BJ (cell line): ENCODE data around the gene DENND1A. TPM values are rescaled to one million over a fixed set of nuclear protein-coding genes. Genes with fewer than 3 reads are reported as not detected.

Experiments
- CTCF ChIA-PET: fragments of 350-600 bp; formaldehyde crosslinking; extraction: SDS; loops from one replicate; lab custom pipeline; 2021; ENCODE audit warnings: antibody characterized with exemption, inconsistent platforms; lab: Yijun Ruan, JAX
- POLR2A ChIA-PET: fragments of 300-600 bp; sonication (Branson Sonifier 250); formaldehyde crosslinking; extraction: SDS; loops from one replicate; lab custom pipeline; 2021; ENCODE audit warnings: antibody characterized with exemption; lab: Charles Lee
- DNase-seq: peaks from one replicate; pipeline ENCODE4 v3.0.0-alpha.2; 2011; ENCODE audit warnings: low read depth
- H3K27me3 ChIP-seq: 2 replicates; pipeline ENCODE4 v1.6.0; 2011; ENCODE audit warnings: low read length; ENCODE audit not compliant: control insufficient read depth, insufficient read depth
- H3K36me3 ChIP-seq: 2 replicates; pipeline ENCODE4 v1.5.1; 2011; ENCODE audit warnings: low read length; ENCODE audit not compliant: control insufficient read depth, insufficient read depth
- H3K4me3 ChIP-seq: 2 replicates; pipeline ENCODE4 v1.5.1; 2011; ENCODE audit warnings: low read depth, mild to moderate bottlenecking, control low read depth, low read length
- polyA plus RNA-seq: library from polyadenylated mRNA; depleted of rRNA; stranded (reverse); fragments of >200 nt; gene quantifications from 2 replicates; pipeline ENCODE4 v1.2.3, GENCODE V29; 2011
- TF ChIP-seq, protein P1 (sequence below): IDR thresholded peaks from 2 replicates; pipeline ENCODE4 v1.5.1; 2011; ENCODE audit warnings: low read depth, mild to moderate bottlenecking, control low read depth, inconsistent platforms, low read length, moderate library complexity; ENCODE audit not compliant: insufficient read depth

Gene DENND1A
- polyA plus RNA-seq, 1 experiment: 24.0 TPM

DNA sequence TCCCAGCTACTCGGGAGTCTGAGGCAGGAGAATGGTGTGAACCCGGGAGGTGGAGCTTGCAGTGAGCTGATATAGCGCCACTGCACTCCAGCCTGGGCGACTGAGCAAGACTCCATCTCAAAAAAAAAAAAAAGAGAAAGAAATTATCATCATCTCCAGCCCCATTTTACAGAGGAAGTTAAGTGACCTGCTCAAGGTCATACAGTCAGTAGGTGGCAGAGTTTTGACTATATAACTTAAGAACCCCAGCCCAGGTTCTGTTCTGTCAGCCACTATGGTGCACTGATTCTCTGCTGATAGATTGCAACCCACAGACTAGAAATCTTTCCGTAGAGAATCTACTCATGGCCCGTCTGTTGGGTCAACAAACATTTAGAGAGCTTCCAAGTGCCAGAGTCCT, 25.7 kb upstream of the DENND1A start:
- ChIA-PET CTCF (no interaction called here), POLR2A (no interaction called here)
- Histone ChIP-seq H3K27me3 (peaks cover 10% of the 10 kb centered on the region), H3K36me3 (no peaks in the 10 kb centered on the region), H3K4me3 (no peak overlapping the region)
- TF ChIP-seq, protein P1, sequence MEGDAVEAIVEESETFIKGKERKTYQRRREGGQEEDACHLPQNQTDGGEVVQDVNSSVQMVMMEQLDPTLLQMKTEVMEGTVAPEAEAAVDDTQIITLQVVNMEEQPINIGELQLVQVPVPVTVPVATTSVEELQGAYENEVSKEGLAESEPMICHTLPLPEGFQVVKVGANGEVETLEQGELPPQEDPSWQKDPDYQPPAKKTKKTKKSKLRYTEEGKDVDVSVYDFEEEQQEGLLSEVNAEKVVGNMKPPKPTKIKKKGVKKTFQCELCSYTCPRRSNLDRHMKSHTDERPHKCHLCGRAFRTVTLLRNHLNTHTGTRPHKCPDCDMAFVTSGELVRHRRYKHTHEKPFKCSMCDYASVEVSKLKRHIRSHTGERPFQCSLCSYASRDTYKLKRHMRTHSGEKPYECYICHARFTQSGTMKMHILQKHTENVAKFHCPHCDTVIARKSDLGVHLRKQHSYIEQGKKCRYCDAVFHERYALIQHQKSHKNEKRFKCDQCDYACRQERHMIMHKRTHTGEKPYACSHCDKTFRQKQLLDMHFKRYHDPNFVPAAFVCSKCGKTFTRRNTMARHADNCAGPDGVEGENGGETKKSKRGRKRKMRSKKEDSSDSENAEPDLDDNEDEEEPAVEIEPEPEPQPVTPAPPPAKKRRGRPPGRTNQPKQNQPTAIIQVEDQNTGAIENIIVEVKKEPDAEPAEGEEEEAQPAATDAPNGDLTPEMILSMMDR: no peak
- no peak for DNase-seq

DNA sequence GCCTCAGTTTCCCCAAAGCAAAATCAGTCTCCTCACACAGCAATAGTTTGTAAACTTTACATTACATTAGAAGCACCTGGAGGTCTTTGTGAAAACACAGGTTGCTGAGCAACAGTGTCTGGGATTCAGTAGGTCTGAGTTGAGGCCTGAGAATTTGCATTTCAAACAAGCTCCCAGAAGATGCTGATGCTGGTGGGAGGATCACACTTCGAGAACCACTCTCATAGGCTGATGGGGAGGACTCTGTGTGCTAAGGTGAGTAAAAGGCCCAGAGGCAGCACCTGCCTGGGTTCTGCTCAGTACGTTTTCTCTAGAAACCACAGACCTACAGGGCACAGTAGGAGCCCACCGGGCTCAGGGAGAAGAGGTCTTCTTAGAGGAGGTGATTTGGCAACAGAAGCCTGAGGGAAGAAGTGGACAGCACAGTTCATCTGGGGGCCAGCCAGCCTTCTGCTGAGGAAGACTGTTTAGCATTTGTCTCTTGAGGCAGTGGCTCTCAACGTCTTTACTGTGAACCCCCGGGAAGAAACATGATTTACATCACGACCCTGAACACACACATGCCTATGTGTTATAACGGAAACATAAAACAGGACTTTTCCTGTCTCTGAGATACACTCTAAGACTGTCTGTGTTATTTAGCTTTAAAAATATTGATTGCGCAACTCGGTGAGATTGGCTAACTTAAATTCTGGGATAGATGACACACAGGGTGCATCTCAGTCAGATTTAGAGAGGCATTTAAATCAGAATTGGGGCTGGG, 24.8 kb upstream of the DENND1A start:
- H3K4me3 ChIP-seq: no peak overlapping the region
- H3K36me3 ChIP-seq: no peaks in the 10 kb centered on the region
- CTCF ChIA-PET: interaction anchor here (1.2 kb wide), 1 partner anchor 86 kb away, joined by 3 read pairs; no protein-coding TSS in a partner anchor
- TF ChIP-seq, protein P1: no peak
- H3K27me3 ChIP-seq: peaks cover 10% of the 10 kb centered on the region
- no peak for DNase-seq
- POLR2A ChIA-PET: no interaction called here

DNA sequence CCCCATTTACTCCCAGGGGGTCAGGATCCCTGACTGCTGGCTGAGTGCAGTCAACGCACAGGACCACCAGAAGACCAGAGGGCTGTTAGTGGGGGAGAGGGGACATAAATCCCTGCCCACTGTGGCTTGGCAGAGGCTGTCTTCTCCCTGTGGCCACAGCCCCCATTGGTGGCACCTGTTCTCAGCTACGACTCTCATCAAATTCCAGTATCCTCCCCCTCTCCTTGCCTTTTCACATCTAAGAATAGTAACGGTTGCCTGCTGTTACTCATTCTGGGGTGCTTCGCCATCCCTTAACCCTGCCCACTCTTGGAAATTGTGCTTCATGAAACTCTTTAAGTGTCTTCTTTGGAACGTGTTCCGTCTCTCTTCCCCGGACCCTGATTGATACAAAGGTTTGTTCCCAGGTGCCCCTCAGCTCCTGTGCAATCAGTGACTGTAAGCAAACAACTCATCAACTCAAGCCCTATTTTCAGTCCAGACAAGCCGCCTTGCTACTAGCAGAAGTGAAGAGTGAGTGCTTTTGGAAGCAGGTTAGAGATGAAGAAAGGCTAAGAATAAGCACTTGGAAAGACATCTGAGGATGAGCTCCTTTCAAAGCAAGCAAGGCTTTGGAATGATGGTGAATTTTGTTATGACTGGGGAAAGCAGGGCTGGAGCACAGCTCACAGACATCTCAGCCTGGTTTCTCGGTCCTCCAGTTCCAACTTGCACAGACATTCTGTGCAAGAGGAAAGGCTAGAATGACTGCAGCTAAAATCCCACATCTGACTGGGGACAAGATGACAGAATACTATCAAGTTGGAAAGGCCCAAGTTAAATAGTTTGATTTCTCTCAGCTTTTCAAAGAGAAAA, 22.9 kb upstream of the DENND1A start:
- H3K4me3 ChIP-seq: no peak overlapping the region
- H3K36me3 ChIP-seq: no peaks in the 10 kb centered on the region
- CTCF ChIA-PET: interaction anchor here (1.0 to 1.1 kb wide), 2 partner anchors 9 to 12 kb away, joined by 4 read pairs; no protein-coding TSS in a partner anchor
- POLR2A ChIA-PET: no interaction called here
- TF ChIP-seq, protein P1: no peak
- H3K27me3 ChIP-seq: peaks cover 9% of the 10 kb centered on the region
- no peak for DNase-seq

DNA sequence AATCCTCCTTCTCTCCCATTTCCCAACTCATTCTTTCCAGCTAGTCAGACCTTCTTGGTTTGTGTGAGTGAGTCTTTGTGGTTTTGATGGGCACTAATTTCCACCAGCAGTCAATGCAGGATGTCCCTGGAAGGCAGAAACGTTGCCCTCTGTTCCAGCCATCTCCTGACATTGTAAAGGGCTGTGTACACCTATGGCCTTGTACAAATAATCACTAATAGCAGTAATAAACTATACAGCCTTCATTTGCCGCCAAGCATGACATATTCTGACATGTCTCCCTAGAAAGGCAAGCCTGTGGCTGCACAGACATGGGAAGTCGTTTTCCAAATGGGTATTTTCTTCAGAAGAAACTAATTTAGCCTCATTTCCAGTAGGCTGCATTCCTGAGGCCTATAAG, 18.4 kb upstream of the DENND1A start:
- TF ChIP-seq, protein P1: no peak
- no peak for DNase-seq
- Histone ChIP-seq H3K4me3 (no peak overlapping the region), H3K36me3 (no peaks in the 10 kb centered on the region), H3K27me3 (peaks cover 6% of the 10 kb centered on the region)
- POLR2A ChIA-PET: interaction anchor here (0.6 kb wide), 1 partner anchor 252 kb away, joined by 10 read pairs; no protein-coding TSS in a partner anchor
- CTCF ChIA-PET: no interaction called here

DNA sequence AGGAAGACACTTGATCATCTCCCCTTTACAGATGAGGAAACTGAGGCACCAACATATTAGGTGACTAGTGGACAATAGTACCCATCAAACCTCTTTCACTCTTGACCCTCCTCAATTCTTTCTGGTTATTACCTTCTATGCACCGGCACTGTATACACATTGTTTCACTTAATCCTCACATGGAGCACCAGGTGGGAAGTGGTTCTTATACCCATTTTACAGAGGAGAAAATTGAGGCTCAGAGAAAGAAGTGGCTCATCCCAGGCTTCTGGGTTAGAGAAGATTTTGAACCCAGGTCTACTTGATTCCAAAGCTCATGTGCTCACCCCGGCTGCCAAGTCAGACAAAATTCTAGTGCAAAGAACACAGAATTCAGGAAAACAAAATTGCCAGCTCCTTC, 17.4 kb upstream of the DENND1A start:
- CTCF ChIA-PET: interaction anchor here (0.5 kb wide), 1 partner anchor 404 kb away, joined by 3 read pairs; no protein-coding TSS in a partner anchor
- H3K27me3 ChIP-seq: peaks cover 4% of the 10 kb centered on the region
- TF ChIP-seq, protein P1: no peak
- DNase-seq: no peak
- H3K36me3 ChIP-seq: no peaks in the 10 kb centered on the region
- no peak overlapping the region for H3K4me3 ChIP-seq
- POLR2A ChIA-PET: no interaction called here
